ENCODE results near the gene GHRH. TPM values are rescaled to one million over a fixed set of nuclear protein-coding genes. Genes with fewer than 3 reads are reported as not detected.

GHRH gene
- total and polyA plus RNA-seq, 2 of the 4 experiments (the other 2 are of a cell fraction), result not detected

GRCh38 chr20:37257530-37257929, 4.1 kb downstream of the GHRH start:
- Histone ChIP-seq H3K9ac (ENCODE audit: low read depth, low read length) (no peak overlapping the region), H4K20me1 (ENCODE audit: insufficient read depth, low read length) (no peaks in the 10 kb centered on the region), H2BK20ac (ENCODE audit: low read depth, low read length) (no peak overlapping the region), H4K8ac (ENCODE audit: low read depth in 2 of 2, low read length in 2 of 2) (no peak overlapping the region), H2BK5ac (ENCODE audit: low read depth, low read length, poor library complexity, severe bottlenecking) (no peak overlapping the region), H2AK5ac (ENCODE audit: low read depth, low read length) (no peak overlapping the region), H3K9me1 (ENCODE audit: insufficient read depth, low read length) (no peaks in the 10 kb centered on the region), H3K23ac (ENCODE audit: low read depth, low read length) (no peak overlapping the region), H4K91ac (ENCODE audit: insufficient read depth, low read depth, low read length) (no peak overlapping the region), H3K14ac (replicated peaks; ENCODE audit: low read depth, low read length) (no peak overlapping the region), H3K27me3 (ENCODE audit: control insufficient read depth, insufficient read depth, low read length) (peaks cover 54% of the 10 kb centered on the region), H2BK15ac (ENCODE audit: low read depth, low read length) (no peak overlapping the region), H3K79me1 (ENCODE audit: low read depth in 1 of 2, low read length in 2 of 2) (no peaks in the 10 kb centered on the region), H3K27ac (ENCODE audit: insufficient read depth, low read length) (no peak overlapping the region), H2BK120ac (ENCODE audit: low read depth, low read length) (no peak overlapping the region), H3K9me3 (ENCODE audit: control insufficient read depth, insufficient read depth, low read length) (peaks cover 6% of the 10 kb centered on the region), H3K36me3 (ENCODE audit: control insufficient read depth, insufficient read depth, low read length) (no peaks in the 10 kb centered on the region), H3K56ac (ENCODE audit: extremely low read depth, insufficient read depth, low read length) (no peak overlapping the region), H3K4me3 (ENCODE audit: insufficient read depth, low read depth, low read length) (no peak overlapping the region), H4K5ac (ENCODE audit: low read depth, low read length) (no peak overlapping the region), H3K4ac (ENCODE audit: low read depth, low read length) (no peak overlapping the region), H3K4me2 (ENCODE audit: low read depth, low read length) (no peak overlapping the region), H3K4me1 (ENCODE audit: control insufficient read depth, insufficient read depth, low read length) (no peaks in the 10 kb centered on the region), H2AK9ac (replicated peaks; ENCODE audit: low read depth, low read length, poor library complexity) (no peak overlapping the region), H2AFZ (replicated peaks; ENCODE audit: low read length, poor library complexity) (no peak overlapping the region), H3K18ac (ENCODE audit: low read depth, low read length) (no peak overlapping the region)
- dilution Hi-C loops (cut with HindIII; ENCODE audit: low sequenced_read_pairs, unreplicated experiment), result no loop called here
- in situ Hi-C loops (cut with MboI; ENCODE audit: low sequenced_read_pairs), result loop anchor here (25.0 kb wide), 1 partner anchor 1130 kb away; no protein-coding TSS in a partner anchor
- intact Hi-C loops (cut with micrococcal nuclease), result no loop called here
- no TSS peak for BruUV-seq (replicated peaks)
- ATAC-seq (ENCODE audit: low read depth), result no peak
- ChIA-PET CTCF (no interaction called here), POLR2A (ENCODE audit: unreplicated experiment) (no interaction called here)
- no peak for TF ChIP-seq MXI1 (IDR thresholded peaks at IDR 0.05; ENCODE audit: borderline replicate concordance, low read depth, low read length)
- no peak for TF ChIP-seq RFX5 (IDR thresholded peaks at IDR 0.05; ENCODE audit: low read depth, low read length)
- TF ChIP-seq MAFK (IDR thresholded peaks at IDR 0.05; ENCODE audit: low read depth, low read length), result no peak
- TF ChIP-seq SMC3 (IDR thresholded peaks at IDR 0.05; ENCODE audit: low read depth, low read length), result no peak
- no peak for TF ChIP-seq BHLHE40 (IDR thresholded peaks at IDR 0.05; ENCODE audit: low read depth, low read length)
- no peak for TF ChIP-seq POLR2A (IDR thresholded peaks at IDR 0.05; ENCODE audit: low read depth, low read length)
- TF ChIP-seq FOS (IDR thresholded peaks at IDR 0.05; ENCODE audit: low read depth, low read length), result no peak
- no peak for TF ChIP-seq CTCF (conservative IDR thresholded peaks at IDR 0.05; ENCODE audit: low read depth, low read length)
- no peak for TF ChIP-seq RAD21 (IDR thresholded peaks at IDR 0.05; ENCODE audit: low read length)
- TF ChIP-seq NFE2L2 (IDR thresholded peaks at IDR 0.05; ENCODE audit: low read depth, low read length), result no peak
- TF ChIP-seq CEBPB (IDR thresholded peaks at IDR 0.05; ENCODE audit: low read depth, low read length), result no peak
- no peak for TF ChIP-seq CHD1 (IDR thresholded peaks at IDR 0.05; ENCODE audit: low read depth, low read length)
- TF ChIP-seq MAZ (IDR thresholded peaks at IDR 0.05; ENCODE audit: borderline replicate concordance, low read depth, low read length), result no peak
- TF ChIP-seq, protein P1, sequence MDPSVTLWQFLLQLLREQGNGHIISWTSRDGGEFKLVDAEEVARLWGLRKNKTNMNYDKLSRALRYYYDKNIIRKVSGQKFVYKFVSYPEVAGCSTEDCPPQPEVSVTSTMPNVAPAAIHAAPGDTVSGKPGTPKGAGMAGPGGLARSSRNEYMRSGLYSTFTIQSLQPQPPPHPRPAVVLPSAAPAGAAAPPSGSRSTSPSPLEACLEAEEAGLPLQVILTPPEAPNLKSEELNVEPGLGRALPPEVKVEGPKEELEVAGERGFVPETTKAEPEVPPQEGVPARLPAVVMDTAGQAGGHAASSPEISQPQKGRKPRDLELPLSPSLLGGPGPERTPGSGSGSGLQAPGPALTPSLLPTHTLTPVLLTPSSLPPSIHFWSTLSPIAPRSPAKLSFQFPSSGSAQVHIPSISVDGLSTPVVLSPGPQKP (IDR thresholded peaks at IDR 0.05; ENCODE audit: borderline replicate concordance, low read depth, low read length), result no peak
- TF ChIP-seq, protein P2, sequence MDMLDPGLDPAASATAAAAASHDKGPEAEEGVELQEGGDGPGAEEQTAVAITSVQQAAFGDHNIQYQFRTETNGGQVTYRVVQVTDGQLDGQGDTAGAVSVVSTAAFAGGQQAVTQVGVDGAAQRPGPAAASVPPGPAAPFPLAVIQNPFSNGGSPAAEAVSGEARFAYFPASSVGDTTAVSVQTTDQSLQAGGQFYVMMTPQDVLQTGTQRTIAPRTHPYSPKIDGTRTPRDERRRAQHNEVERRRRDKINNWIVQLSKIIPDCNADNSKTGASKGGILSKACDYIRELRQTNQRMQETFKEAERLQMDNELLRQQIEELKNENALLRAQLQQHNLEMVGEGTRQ (IDR thresholded peaks at IDR 0.05; ENCODE audit: low read depth, low read length), result no peak
- no peak for TF ChIP-seq RCOR1 (IDR thresholded peaks at IDR 0.05; ENCODE audit: insufficient replicate concordance, low read length)
- no CpG with 5 or more reads among the region's 2 CpGs for WGBS, 2 experiments (ENCODE audit: extremely low coverage in 2 of 2, insufficient read length in 1 of 2)
- DNase-seq, result no peak

Measured in IMR-90 (cell line).